EL (cell line): Measurements from ENCODE around the gene IFITM1.
"Not testable (repeated sequence)": the region's sequence is repeated elsewhere in the genome, so short reads cannot be mapped to it uniquely, and the experiment has no call there.

Experiments
- DNase-seq: peaks from one replicate; pipeline ENCODE4 v3.0.0-alpha.2; 2016

The IFITM1 gene

GRCh38 chr11:328516-329100 lies 14.8 kb downstream of the IFITM1 start:
- DNase-seq = not testable (repeated sequence)

DNA sequence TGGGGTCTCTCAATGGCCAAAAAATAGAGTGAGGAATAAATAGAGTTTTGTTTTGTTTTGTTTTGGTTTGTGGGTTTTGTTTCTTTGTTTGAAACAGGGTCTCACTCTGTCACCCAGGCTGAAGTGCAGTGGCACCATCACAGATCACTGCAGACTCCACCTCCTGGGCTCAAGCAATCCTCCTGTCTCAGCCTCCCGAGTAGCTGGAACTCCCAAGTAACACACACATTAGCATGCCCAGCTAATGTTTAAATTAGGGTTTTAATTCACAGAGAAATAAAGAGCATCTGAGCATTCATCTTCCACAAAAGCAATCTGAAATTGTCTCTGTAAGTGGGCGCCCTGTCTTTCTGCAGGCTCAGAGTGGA lies 16.0 kb downstream of the IFITM1 start:
- no peak for DNase-seq

- DNase-seq = no peak
Observed at GRCh38 chr11:330307-330693, 16.5 kb downstream of the IFITM1 start.

GRCh38 chr11:330694-331357 lies 17.0 kb downstream of the IFITM1 start:
- no peak for DNase-seq

GRCh38 chr11:331358-332060 lies 17.7 kb downstream of the IFITM1 start:
- no peak for DNase-seq

- DNase-seq = no peak
Observed at GRCh38 chr11:332651-333480, 19.0 kb downstream of the IFITM1 start.

GRCh38 chr11:333616-334263 lies 19.9 kb downstream of the IFITM1 start:
- DNase-seq = not testable (repeated sequence)

DNA sequence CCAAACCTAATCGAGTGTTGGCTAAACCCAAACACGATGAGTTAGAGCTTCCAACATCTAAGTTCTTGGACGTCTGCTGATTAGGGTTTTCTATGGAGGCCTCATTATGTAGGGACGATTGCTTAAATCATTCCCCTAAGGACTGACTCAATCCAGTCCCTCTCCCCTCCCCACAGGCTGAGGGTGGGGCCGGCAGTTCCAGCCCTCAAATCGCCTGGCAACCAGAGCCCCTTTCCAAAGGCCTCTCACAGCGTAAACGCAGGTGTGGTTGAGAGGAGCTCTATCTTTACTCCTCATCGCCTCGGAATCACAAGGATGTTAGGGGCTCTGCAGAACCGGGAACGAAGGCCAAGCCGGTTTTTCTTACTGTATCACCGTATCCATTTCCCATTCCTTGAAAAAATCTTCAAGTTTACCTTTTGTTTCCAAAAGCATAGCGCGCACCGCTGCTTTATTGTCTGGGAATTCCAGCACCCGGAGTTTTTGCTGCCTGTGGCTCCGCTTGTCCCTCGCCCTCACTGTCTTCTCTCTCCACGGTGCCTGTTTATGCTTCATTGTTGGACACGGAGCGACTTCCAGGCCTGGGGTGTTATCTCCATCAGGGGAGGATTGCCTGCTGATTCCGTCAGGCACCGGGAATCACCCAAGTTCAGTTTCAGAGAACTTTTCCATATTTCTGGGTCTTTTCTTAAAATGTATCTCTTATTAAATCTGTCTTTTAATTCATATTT lies 20.6 kb downstream of the IFITM1 start:
- DNase-seq = no peak

DNA sequence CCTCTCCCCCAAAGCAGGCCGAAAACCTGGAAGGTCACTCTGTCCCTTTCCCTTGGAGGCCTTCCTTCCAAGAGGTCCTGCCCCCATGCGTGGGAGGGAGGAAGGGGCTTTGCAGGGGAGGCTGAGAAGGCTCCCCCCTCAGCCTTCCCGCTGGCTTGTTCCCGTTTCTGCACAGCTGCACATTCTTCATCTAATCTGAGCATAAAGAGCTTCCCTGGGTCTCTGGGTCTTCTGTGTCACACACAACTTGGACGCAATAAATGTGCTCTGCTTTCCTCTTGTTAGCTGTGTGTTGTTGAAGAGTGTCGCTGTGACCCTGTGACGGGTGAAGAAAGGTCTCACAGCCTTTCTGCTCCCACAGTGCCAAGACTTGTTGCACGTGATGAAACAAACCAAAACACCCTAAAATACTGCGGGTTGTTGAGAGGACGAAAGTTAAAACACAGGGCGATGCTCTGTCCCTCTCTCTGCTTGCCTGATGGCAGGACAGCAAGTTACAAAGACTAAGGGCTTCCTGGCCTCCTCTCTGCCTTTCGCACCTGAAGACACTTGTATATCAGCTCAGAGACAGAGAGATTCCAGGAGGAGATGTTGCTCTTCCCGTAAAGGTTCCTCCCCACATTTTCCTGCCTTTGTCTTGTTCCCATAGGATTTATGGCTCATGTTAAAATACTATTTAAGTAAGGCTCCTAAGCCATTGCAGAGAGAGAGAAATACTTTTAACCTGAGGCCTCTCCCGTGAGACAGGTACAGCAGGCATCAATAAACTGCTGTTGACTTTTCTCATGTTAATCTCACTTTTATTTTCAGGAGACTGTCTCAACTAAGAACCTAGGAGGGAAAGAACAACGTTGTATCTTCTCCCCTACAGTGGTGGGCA lies 22.2 kb downstream of the IFITM1 start:
- DNase-seq = no peak

DNA sequence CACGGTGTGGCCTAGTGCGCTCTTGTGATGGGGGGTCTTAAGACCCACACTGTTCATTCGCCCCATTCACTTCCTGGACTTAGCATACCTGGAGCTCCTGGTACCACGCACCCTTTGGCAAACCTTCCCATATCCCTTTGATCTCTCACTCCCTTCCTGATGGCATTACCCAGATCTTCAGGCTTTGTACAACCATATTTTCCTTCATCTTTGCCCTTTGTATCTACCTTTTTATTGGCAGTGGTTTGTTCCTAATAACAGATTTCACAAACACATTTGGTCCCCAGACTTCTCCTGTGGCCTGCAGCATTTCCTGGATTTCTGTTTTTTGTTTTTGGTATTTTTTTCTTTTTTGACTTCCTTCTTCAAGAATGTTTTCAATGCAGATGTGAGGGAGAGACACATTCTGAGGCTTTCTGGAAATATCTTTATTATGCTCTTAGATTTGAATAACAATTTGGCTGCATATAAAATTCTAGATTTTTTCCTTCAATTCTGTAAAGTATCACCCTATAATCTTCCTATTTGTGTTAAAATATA lies 22.9 kb downstream of the IFITM1 start:
- DNase-seq = no peak

DNA sequence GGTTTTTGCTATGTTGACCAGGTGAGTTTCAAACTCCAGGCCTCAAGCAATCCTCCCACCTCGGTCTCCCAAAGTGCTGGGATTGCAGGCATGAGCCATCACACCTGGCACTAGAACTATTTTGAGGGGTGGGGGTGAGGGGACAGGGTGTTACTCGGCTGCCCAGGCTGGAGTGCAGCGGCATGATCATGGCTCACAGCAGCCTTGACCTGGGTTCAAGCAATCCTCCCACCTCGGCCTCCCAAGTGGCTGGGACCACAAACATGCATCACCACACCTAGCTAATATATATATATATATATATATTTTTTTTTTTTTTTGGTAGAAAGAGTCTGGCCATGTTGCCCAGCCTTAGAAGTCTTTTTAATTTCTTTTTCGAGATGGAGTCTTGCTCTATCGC lies 23.9 kb downstream of the IFITM1 start:
- DNase-seq = no peak

GRCh38 chr11:339963-340362 lies 26.1 kb downstream of the IFITM1 start:
- DNase-seq = no peak

GRCh38 chr11:340539-341512 lies 27.0 kb downstream of the IFITM1 start:
- DNase-seq = no peak

DNA sequence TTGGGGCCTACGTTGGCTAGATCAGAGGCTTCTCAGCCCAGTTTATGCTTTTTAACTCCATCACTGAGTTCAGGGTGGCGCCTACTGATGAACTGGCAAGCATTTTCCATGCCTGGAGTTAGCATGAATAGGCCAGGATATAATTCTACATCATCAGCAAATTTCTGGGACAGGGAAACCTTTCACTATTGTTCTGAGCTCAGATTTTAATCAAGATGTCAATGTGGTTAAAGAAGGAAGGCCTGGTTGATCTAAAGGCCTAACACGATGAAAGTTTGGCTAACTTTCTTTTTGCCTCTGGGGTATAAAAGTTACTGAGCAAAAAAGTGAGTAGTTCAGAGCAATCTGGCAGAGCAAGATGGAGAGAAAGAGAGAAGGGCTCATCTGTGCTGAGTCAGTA lies 28.5 kb downstream of the IFITM1 start:
- DNase-seq = no peak

DNA sequence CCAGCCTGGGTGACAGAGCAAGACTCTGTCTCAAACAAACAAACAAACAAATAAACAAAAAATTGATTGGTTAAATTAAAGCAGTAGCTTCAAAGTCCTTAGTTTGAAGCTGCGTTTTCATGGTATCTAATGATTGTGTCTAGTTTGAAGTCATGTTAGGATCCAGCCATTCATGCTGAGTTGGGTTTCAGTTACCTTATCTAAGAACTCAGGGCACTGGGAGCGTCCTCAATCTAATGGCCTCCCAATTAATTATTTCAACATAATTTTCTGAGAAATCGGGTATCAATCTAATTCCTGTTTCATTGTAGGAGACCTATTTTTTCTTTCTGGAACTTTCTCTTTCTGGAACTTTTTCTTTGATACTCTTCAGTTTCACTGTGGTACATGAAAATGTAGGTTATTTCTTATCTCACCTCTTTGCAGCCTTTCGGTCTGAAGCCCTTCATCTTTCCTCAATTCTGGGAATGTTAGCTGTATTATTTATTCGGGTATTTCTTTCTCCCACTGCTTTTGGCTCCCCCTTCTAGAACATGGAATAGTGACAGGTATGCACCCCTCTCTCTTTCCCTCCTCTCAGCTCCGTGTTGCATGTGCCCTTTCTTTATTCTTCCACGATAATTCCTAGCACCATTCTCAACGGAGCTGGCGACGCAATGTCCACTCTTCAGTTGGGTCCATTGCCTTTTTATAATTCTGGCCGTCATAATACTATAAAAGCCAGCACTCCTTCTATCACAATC lies 31.2 kb downstream of the IFITM1 start:
- DNase-seq = no peak

DNA sequence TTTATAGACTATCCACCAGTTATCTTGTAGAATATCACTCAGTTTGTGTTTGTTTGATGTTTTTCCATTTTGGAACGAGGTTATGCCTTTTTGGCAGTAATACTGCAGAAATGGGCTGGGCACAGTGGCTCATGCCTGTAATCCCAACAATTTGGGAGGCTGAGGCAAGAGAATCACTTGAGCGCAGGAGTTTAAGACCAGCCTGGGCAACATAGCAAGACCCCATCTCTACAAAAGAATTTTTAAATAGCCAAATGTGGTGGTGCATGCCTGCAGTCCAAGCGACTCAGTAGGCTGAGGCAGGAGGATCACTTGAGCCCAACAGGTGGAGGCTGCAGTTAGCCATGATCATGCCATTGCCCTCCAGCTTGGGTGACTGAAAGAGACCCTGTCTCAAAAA lies 32.7 kb downstream of the IFITM1 start:
- DNase-seq = no peak

- DNase-seq = not testable (repeated sequence)
Observed at GRCh38 chr11:349270-349954, 35.6 kb downstream of the IFITM1 start.

DNA sequence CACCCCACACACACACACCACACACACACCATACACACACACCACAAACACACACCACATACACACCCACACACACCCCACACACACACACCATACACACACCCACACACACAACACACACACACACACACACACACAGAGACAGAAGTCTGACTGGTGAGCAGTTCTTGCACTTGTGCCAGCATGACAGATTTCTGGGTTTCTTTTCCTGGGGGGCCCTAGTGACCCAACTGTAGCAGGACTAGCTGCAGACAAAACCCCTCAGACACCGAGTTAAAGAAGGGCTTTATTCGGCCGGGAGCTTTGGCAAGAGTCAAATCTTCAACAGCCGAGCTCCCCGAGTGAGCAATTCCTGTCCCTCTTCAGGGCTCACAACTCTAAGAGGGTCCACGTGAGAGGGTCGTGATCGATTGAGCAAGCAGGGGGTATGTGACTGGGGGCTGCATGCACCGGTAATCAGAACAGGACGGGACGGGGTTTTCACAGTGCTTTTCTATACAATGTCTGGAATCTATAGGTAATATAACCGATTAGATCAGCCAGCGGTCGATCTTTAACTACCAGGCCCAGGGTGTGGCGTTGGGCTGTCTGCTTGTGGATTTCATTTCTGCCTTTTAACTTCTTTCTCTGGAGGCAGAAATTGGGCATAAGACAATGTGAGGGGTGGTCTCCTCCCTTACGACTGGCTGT lies 36.3 kb downstream of the IFITM1 start:
- not testable (repeated sequence) for DNase-seq
